Cerebellar cortex (tissue), 1 donor: ENCODE data around the gene DGCR2.
A peak's percentile ranks its signal among the peaks of the same experiment; 100 is the strongest.
"Not testable (repeated sequence)": the region's sequence is repeated elsewhere in the genome, so short reads cannot be mapped to it uniquely, and the experiment has no call there.

Experiments
- DNase-seq: peaks from one replicate; pipeline ENCODE4 v3.0.0-alpha.2; 2015; ENCODE audit warnings: low spot score

Gene DGCR2

GRCh38 chr22:19081351-19081750 is 40.9 kb downstream of the DGCR2 start:
- DNase-seq: no peak

GRCh38 chr22:19080853-19081252 is 41.4 kb downstream of the DGCR2 start:
- no peak for DNase-seq

GRCh38 chr22:19079691-19080090 is 42.5 kb downstream of the DGCR2 start:
- no peak for DNase-seq

GRCh38 chr22:19075404-19075803 is 46.8 kb downstream of the DGCR2 start:
- no peak for DNase-seq

- not testable (repeated sequence) for DNase-seq
These were observed 49.4 kb downstream of the DGCR2 start for GRCh38 chr22:19072853-19073252.

- peak; percentile 39 for DNase-seq
These were observed 51.6 kb downstream of the DGCR2 start for GRCh38 chr22:19070397-19071169.

GRCh38 chr22:19069451-19069850 is 52.8 kb downstream of the DGCR2 start:
- DNase-seq: no peak

- DNase-seq: no peak
These were observed 53.4 kb downstream of the DGCR2 start for GRCh38 chr22:19068784-19069271.

- no peak for DNase-seq
These were observed 54.4 kb downstream of the DGCR2 start for GRCh38 chr22:19067696-19068348.

GRCh38 chr22:19066531-19067271 is 55.5 kb downstream of the DGCR2 start:
- no peak for DNase-seq

- DNase-seq: no peak
These were observed 56.3 kb downstream of the DGCR2 start for GRCh38 chr22:19065929-19066328.

- no peak for DNase-seq
These were observed 56.8 kb downstream of the DGCR2 start for GRCh38 chr22:19065298-19065859.

- no peak for DNase-seq
These were observed 57.7 kb downstream of the DGCR2 start for GRCh38 chr22:19064354-19065054.

GRCh38 chr22:19063581-19064353 is 58.4 kb downstream of the DGCR2 start:
- peak; percentile 20 for DNase-seq

- DNase-seq: no peak
These were observed 59.3 kb downstream of the DGCR2 start for GRCh38 chr22:19062943-19063308.

GRCh38 chr22:19062139-19062942 is 59.9 kb downstream of the DGCR2 start:
- no peak for DNase-seq

GRCh38 chr22:19061471-19062138 is 60.6 kb downstream of the DGCR2 start:
- no peak for DNase-seq

GRCh38 chr22:19060356-19061009 is 61.7 kb downstream of the DGCR2 start:
- no peak for DNase-seq
